Trophoblast cell (in vitro differentiated cells and primary cell): ENCODE data around the gene FBXL2.

ENCODE experiments used
- DNase-seq, 2 donors: peaks; one replicate each; pipeline ENCODE4 v3.0.0-alpha.2; 2016
- H2AFZ ChIP-seq: 2 replicates; pipeline ENCODE4 v1.6.1; 2013; ENCODE audit warnings: low read length, moderate library complexity, mild to moderate bottlenecking; ENCODE audit not compliant: insufficient read depth, poor library complexity
- H2AK5ac ChIP-seq: 2 replicates; pipeline ENCODE4 v1.6.1; 2013; ENCODE audit warnings: mild to moderate bottlenecking, low read length
- H2BK120ac ChIP-seq: 2 replicates; pipeline ENCODE4 v1.6.1; 2013; ENCODE audit warnings: low read length, mild to moderate bottlenecking, moderate library complexity; ENCODE audit not compliant: insufficient read depth, poor library complexity
- H2BK12ac ChIP-seq: 2 replicates; pipeline ENCODE4 v1.6.1; 2013; ENCODE audit warnings: mild to moderate bottlenecking, low read length, moderate library complexity
- H2BK5ac ChIP-seq: 2 replicates; pipeline ENCODE4 v1.6.1; 2013; ENCODE audit warnings: low read length, low read depth, moderate library complexity, mild to moderate bottlenecking; ENCODE audit not compliant: poor library complexity
- H3K14ac ChIP-seq: 2 replicates; pipeline ENCODE4 v1.6.1; 2013; ENCODE audit warnings: mild to moderate bottlenecking, low read length
- H3K18ac ChIP-seq: 2 replicates; pipeline ENCODE4 v1.6.1; 2013; ENCODE audit warnings: mild to moderate bottlenecking, low read length
- H3K23ac ChIP-seq: 2 replicates; pipeline ENCODE4 v1.6.1; 2013; ENCODE audit warnings: low read length
- H3K27ac ChIP-seq: 2 replicates; pipeline ENCODE4 v1.5.1; 2013; ENCODE audit warnings: low read depth, mild to moderate bottlenecking, inconsistent platforms, low read length, moderate library complexity
- H3K27me3 ChIP-seq: 2 replicates; pipeline ENCODE4 v1.6.1; 2013; ENCODE audit warnings: inconsistent platforms, mild to moderate bottlenecking, low read length, moderate library complexity; ENCODE audit not compliant: insufficient read depth
- H3K36me3 ChIP-seq, 2 experiments: 1 replicate in 1 of 2; 2 replicates in 1 of 2; pipeline ENCODE4 v1.6.1; 2013; ENCODE audit warnings: low read length in 2 of 2, mild to moderate bottlenecking in 2 of 2, moderate library complexity in 1 of 2; ENCODE audit not compliant: insufficient read depth in 2 of 2, control insufficient read depth in 1 of 2
- H3K4ac ChIP-seq: 2 replicates; pipeline ENCODE4 v1.6.1; 2013; ENCODE audit warnings: low read depth, mild to moderate bottlenecking, low read length, moderate library complexity
- H3K4me1 ChIP-seq, 2 experiments: 1 replicate in 1 of 2; 2 replicates in 1 of 2; pipeline ENCODE4 v1.6.1; 2013; ENCODE audit warnings: low read length in 2 of 2, mild to moderate bottlenecking in 2 of 2, moderate library complexity in 1 of 2; ENCODE audit not compliant: insufficient read depth in 2 of 2, control insufficient read depth in 1 of 2
- H3K4me2 ChIP-seq: 2 replicates; pipeline ENCODE4 v1.6.1; 2013; ENCODE audit warnings: inconsistent platforms, mild to moderate bottlenecking, low read length, moderate library complexity
- H3K4me3 ChIP-seq: 2 replicates; pipeline ENCODE4 v1.5.1; 2013; ENCODE audit warnings: mild to moderate bottlenecking, low read depth, low read length, inconsistent platforms
- H3K79me1 ChIP-seq: one replicate; pipeline ENCODE4 v1.6.1; 2013; ENCODE audit warnings: low read length
- H3K79me2 ChIP-seq: 2 replicates; pipeline ENCODE4 v1.6.1; 2013; ENCODE audit warnings: low read length, mild to moderate bottlenecking; ENCODE audit not compliant: control insufficient read depth, insufficient read depth, poor library complexity
- H3K9ac ChIP-seq: 2 replicates; pipeline ENCODE4 v1.6.1; 2013; ENCODE audit warnings: mild to moderate bottlenecking, low read length
- H3K9me3 ChIP-seq: 2 replicates; pipeline ENCODE4 v1.6.1; 2013; ENCODE audit warnings: low read depth, mild to moderate bottlenecking, control low read depth, inconsistent platforms, low read length; ENCODE audit not compliant: insufficient read depth
- H4K12ac ChIP-seq: 2 replicates; pipeline ENCODE4 v1.6.1; 2013; ENCODE audit warnings: low read depth, mild to moderate bottlenecking, low read length, moderate library complexity
- H4K8ac ChIP-seq: 2 replicates; pipeline ENCODE4 v1.6.1; 2013; ENCODE audit warnings: low read depth, mild to moderate bottlenecking, low read length, moderate library complexity
- H4K91ac ChIP-seq: one replicate; pipeline ENCODE4 v1.6.1; 2013; ENCODE audit warnings: low read depth, mild to moderate bottlenecking, low read length, moderate library complexity
- WGBS: extraction: QIAGEN DNeasy Blood & Tissue Kit; methylation state at CpG from one replicate; pipeline ENCODE4 v1.1.7; 2013; ENCODE audit warnings: missing lambda C conversion rate; ENCODE audit not compliant: insufficient read length, insufficient coverage; ENCODE audit errors: extremely low coverage; 5-methylcytosine and 5-hydroxymethylcytosine counted together

FBXL2 gene

DNA sequence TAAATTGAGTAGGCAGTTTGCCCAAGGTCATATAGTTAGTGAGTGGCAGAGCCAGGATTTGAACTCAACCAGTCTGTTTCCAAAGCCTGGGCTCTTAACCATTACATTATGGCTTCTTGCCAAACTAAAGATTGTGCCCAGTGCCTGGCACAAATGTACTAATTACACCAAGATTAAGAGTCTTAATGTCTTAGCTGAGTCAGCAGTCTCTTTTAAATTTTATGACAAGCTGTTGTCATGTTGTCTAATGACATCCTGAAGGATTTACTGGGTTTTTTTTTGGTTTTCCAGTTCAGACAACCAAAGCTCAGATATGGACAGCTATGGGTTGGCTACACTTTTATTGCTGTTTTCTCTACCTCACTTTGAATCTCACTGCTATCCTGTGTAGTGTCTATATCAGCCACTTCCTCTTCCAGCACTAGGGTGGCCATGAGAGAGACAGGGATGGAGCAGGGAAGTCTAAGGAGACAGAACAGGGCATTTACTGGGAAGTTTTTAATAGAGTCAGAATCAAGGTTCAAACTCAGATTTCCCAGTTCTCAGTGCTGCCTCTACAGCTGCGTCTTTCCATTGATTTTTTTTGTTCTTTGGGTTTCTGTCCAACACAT, 10.5 kb downstream of the FBXL2 start:
- H3K4ac ChIP-seq, result no peak overlapping the region
- no peak overlapping the region for H3K14ac ChIP-seq
- H3K9ac ChIP-seq, result no peak overlapping the region
- H3K4me3 ChIP-seq, result no peak overlapping the region
- H3K79me2 ChIP-seq, result no peaks in the 10 kb centered on the region
- H2BK5ac ChIP-seq, result no peak overlapping the region
- no peak overlapping the region for H4K91ac ChIP-seq
- no peak for DNase-seq
- no peak overlapping the region for H2BK12ac ChIP-seq
- H3K27ac ChIP-seq, result no peak overlapping the region
- peaks cover 0 to 4% of the 10 kb centered on the region in 2 experiments for H3K36me3 ChIP-seq
- H4K8ac ChIP-seq, result no peak overlapping the region
- no peaks in the 10 kb centered on the region for H3K4me1 ChIP-seq
- no peak overlapping the region for H3K18ac ChIP-seq
- H2BK120ac ChIP-seq, result no peak overlapping the region
- H2AFZ ChIP-seq, result no peak overlapping the region
- no peak overlapping the region for H4K12ac ChIP-seq
- no peak overlapping the region for H3K4me2 ChIP-seq
- peaks cover 6% of the 10 kb centered on the region for H3K9me3 ChIP-seq
- no peak overlapping the region for H2AK5ac ChIP-seq
- H3K23ac ChIP-seq, result no peak overlapping the region
- H3K79me1 ChIP-seq, result no peaks in the 10 kb centered on the region
- H3K27me3 ChIP-seq, result no peaks in the 10 kb centered on the region
- no CpG with 5 or more reads among the region's 1 CpG for WGBS

DNA sequence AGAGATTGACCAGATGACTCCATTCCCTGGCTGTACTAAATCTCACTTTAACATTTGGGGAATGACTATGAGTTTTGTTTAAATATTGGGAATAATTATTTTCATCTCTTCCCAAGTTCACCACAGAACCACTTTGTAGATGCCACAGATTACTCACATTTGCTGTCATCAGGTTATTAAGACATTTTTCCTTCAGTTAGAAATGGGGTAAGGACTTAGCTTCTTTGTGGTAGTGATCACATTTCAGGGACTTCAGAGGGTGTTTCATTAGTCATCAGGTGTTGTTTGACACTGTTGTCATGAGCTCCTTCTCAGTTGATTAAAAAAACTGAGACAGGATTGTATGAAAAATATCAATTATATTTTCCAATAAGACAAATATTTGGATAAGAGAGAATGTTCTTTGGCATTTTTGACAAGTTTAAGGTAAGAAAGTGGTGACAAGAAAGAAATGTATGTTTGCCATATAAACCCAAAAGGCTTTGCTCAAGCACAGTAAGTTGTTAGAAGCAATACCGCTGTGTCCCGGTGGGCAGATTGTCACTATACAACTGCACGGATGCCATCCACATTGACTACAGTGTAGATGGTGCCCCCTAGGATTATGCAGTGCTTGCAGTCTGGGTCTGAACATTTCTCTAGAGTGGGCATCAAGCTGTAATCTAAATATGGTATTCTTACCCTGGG, 22.3 kb downstream of the FBXL2 start:
- no peak overlapping the region for H2AK5ac ChIP-seq
- WGBS, result no CpG with 5 or more reads among the region's 3 CpGs
- peaks cover 0 to 2% of the 10 kb centered on the region in 2 experiments for H3K36me3 ChIP-seq
- H3K79me1 ChIP-seq, result no peaks in the 10 kb centered on the region
- no peak overlapping the region for H4K12ac ChIP-seq
- H3K9ac ChIP-seq, result peak overlapping the region; percentile 4
- peak overlapping the region; percentile 6 for H3K4me2 ChIP-seq
- H2AFZ ChIP-seq, result no peak overlapping the region
- no peak overlapping the region for H2BK120ac ChIP-seq
- H2BK5ac ChIP-seq, result no peak overlapping the region
- no peak overlapping the region for H3K27ac ChIP-seq
- no peak overlapping the region for H3K18ac ChIP-seq
- no peak overlapping the region for H2BK12ac ChIP-seq
- H3K4ac ChIP-seq, result no peak overlapping the region
- peak overlapping the region; percentile 12 for H3K4me3 ChIP-seq
- no peak overlapping the region for H4K91ac ChIP-seq
- H3K14ac ChIP-seq, result no peak overlapping the region
- no peaks in the 10 kb centered on the region for H3K4me1 ChIP-seq
- H3K9me3 ChIP-seq, result no peaks in the 10 kb centered on the region
- no peaks in the 10 kb centered on the region for H3K79me2 ChIP-seq
- H3K23ac ChIP-seq, result no peak overlapping the region
- no peak for DNase-seq
- no peak overlapping the region for H4K8ac ChIP-seq
- no peaks in the 10 kb centered on the region for H3K27me3 ChIP-seq

DNA sequence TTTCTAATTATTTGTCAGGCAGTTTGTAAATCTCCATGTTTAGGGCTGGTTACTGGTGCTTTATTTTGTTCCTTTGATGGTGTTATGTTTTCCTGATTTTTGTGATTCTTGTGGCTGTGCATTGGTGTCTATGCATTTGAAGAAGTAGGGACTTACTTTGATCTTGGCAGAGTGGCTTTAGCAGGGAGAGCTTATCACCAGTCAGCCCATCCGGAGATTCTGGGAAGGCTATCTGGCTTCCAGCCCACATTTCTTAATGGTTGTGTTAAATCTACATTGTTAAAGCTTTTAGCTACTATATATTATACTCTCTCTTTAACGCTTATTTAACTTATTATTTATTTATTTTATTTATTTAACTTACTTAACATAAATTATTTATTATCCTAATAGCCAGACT, 35.1 kb downstream of the FBXL2 start:
- no peak overlapping the region for H3K4me3 ChIP-seq
- H3K79me1 ChIP-seq, result no peaks in the 10 kb centered on the region
- no peak overlapping the region for H3K4ac ChIP-seq
- no peak overlapping the region for H3K23ac ChIP-seq
- H2AFZ ChIP-seq, result no peak overlapping the region
- H3K9ac ChIP-seq, result no peak overlapping the region
- H2BK12ac ChIP-seq, result no peak overlapping the region
- no peaks in the 10 kb centered on the region for H3K4me1 ChIP-seq
- WGBS, result no CpG with 5 or more reads among the region's 2 CpGs
- H3K79me2 ChIP-seq, result no peaks in the 10 kb centered on the region
- no peaks in the 10 kb centered on the region for H3K36me3 ChIP-seq
- H4K12ac ChIP-seq, result no peak overlapping the region
- no peaks in the 10 kb centered on the region for H3K9me3 ChIP-seq
- H2BK120ac ChIP-seq, result no peak overlapping the region
- H3K27ac ChIP-seq, result no peak overlapping the region
- H2AK5ac ChIP-seq, result no peak overlapping the region
- H3K18ac ChIP-seq, result no peak overlapping the region
- no peak overlapping the region for H4K8ac ChIP-seq
- no peak overlapping the region for H3K4me2 ChIP-seq
- H3K27me3 ChIP-seq, result no peaks in the 10 kb centered on the region
- no peak overlapping the region for H2BK5ac ChIP-seq
- H4K91ac ChIP-seq, result no peak overlapping the region
- no peak overlapping the region for H3K14ac ChIP-seq
- DNase-seq, result no peak

- no peak overlapping the region for H3K27ac ChIP-seq
- H4K12ac ChIP-seq, result no peak overlapping the region
- H3K4me2 ChIP-seq, result no peak overlapping the region
- no peaks in the 10 kb centered on the region for H3K79me1 ChIP-seq
- no peak overlapping the region for H2BK5ac ChIP-seq
- H3K4ac ChIP-seq, result no peak overlapping the region
- no peak overlapping the region for H3K9ac ChIP-seq
- H3K79me2 ChIP-seq, result no peaks in the 10 kb centered on the region
- H4K8ac ChIP-seq, result no peak overlapping the region
- no peak overlapping the region for H2BK12ac ChIP-seq
- H3K36me3 ChIP-seq, result no peaks in the 10 kb centered on the region
- no peak for DNase-seq
- no peak overlapping the region for H3K14ac ChIP-seq
- no peak overlapping the region for H2BK120ac ChIP-seq
- H3K9me3 ChIP-seq, result no peaks in the 10 kb centered on the region
- no peak overlapping the region for H3K18ac ChIP-seq
- no peaks in the 10 kb centered on the region for H3K4me1 ChIP-seq
- H2AK5ac ChIP-seq, result no peak overlapping the region
- H3K27me3 ChIP-seq, result no peaks in the 10 kb centered on the region
- no peak overlapping the region for H3K23ac ChIP-seq
- H3K4me3 ChIP-seq, result no peak overlapping the region
- no peak overlapping the region for H4K91ac ChIP-seq
- H2AFZ ChIP-seq, result no peak overlapping the region
These were observed 36.1 kb downstream of the FBXL2 start for GRCh38 chr3:33313331-33313730.
